ENCODE data around the gene IGSF3. TPM values are rescaled to one million over a fixed set of nuclear protein-coding genes. Genes with fewer than 3 reads are reported as not detected.

Gene IGSF3
- total RNA-seq, 1 experiment from 2014 or later = 32.4 TPM

GRCh38 chr1:116554924-116555323, 112.6 kb downstream of the IGSF3 start:
- TF ChIP-seq IRF2 (CRISPR knock-in tag; IDR thresholded peaks at IDR 0.05; ENCODE audit: borderline replicate concordance, low read depth) (no peak), RORB (CRISPR knock-in tag; IDR thresholded peaks at IDR 0.05) (no peak), NFYB (CRISPR knock-in tag; conservative IDR thresholded peaks at IDR 0.05; ENCODE audit: low read depth) (no peak), ESRRA (CRISPR knock-in tag; IDR thresholded peaks at IDR 0.05; ENCODE audit: borderline replicate concordance) (no peak), ZNF263 (CRISPR knock-in tag; IDR thresholded peaks at IDR 0.05; ENCODE audit: low read depth) (no peak), HMGXB4 (CRISPR knock-in tag; IDR thresholded peaks at IDR 0.05) (no peak), ZNF121 (CRISPR knock-in tag; IDR thresholded peaks at IDR 0.05) (no peak), NR1H2 (CRISPR knock-in tag; IDR thresholded peaks at IDR 0.05) (no peak), CREM (CRISPR knock-in tag; IDR thresholded peaks at IDR 0.05) (no peak), ZNF425 (CRISPR knock-in tag; conservative IDR thresholded peaks at IDR 0.05) (no peak), CDX4 (CRISPR knock-in tag; IDR thresholded peaks at IDR 0.05; ENCODE audit: borderline replicate concordance) (no peak), HMGA2 (CRISPR knock-in tag; IDR thresholded peaks at IDR 0.05) (no peak), FOXJ3 (CRISPR knock-in tag; IDR thresholded peaks at IDR 0.05; ENCODE audit: borderline replicate concordance) (no peak), ZNF396 (CRISPR knock-in tag; IDR thresholded peaks at IDR 0.05; ENCODE audit: borderline replicate concordance) (no peak), KAT7 (CRISPR knock-in tag; IDR thresholded peaks at IDR 0.05; ENCODE audit: borderline replicate concordance) (no peak)
- TF ChIP-seq, protein P1, sequence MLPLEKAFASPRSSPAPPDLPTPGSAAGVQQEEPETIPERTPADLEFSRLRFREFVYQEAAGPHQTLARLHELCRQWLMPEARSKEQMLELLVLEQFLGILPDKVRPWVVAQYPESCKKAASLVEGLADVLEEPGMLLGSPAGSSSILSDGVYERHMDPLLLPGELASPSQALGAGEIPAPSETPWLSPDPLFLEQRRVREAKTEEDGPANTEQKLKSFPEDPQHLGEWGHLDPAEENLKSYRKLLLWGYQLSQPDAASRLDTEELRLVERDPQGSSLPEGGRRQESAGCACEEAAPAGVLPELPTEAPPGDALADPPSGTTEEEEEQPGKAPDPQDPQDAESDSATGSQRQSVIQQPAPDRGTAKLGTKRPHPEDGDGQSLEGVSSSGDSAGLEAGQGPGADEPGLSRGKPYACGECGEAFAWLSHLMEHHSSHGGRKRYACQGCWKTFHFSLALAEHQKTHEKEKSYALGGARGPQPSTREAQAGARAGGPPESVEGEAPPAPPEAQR (CRISPR knock-in tag; IDR thresholded peaks at IDR 0.05) = no peak
- Mint-ChIP-seq H3K27me3 (ENCODE audit: low read depth) (peaks cover 2% of the 10 kb centered on the region; the same call in 1 of the 2 replicates), H3K4me1 (peaks cover 11% of the 10 kb centered on the region), H3K9me3 (no peaks in the 10 kb centered on the region), H3K4me3 (no peak overlapping the region), H3K27ac (no peak overlapping the region), H3K36me3 (no peaks in the 10 kb centered on the region)
- no peak for DNase-seq (ENCODE audit: low spot score)
- ATAC-seq = no peak
- CTCF ChIA-PET = no interaction called here
- POLR2A ChIA-PET = no interaction called here

DNA sequence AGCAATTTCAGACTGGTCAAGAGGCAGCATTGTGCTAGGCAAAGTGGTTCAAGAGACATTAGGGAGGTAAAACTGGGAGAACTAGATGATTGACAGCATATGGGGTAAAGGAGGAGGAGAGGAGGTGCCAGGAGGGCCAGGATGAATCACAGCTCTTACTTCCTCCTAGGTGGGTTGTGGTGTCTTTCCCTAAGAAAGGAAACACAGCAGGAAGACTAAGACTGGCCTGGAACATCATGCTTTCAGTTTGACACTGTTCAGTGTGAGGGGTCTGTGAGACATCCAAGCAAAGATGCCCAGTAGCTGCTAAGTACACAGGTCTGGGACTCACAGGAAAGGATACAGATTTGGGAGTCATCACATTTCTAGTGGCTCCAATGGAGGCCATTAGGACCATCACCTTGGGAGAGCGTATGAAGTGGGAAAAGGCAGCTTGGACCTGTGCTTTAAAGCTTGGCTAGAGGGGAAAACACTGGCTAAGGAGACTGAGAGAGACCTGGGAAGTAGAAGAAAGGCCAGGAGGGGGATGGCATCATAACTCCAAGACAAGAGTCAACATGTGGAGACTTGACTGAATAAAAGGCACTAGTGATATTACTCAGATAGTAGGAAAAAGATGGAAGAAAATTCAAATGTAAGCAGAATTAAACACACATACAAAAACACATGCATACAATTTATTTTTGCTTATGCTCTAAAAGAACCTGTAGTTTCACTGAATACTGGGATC, 114.0 kb downstream of the IGSF3 start:
- Mint-ChIP-seq H3K27ac (no peak overlapping the region), H3K4me3 (no peak overlapping the region), H3K4me1 (peaks cover 11% of the 10 kb centered on the region), H3K27me3 (ENCODE audit: low read depth) (peaks cover 2% of the 10 kb centered on the region), H3K9me3 (no peaks in the 10 kb centered on the region), H3K36me3 (no peaks in the 10 kb centered on the region)
- POLR2A ChIA-PET = no interaction called here
- DNase-seq (ENCODE audit: low spot score) (no peak), ATAC-seq (peak; percentile 83)
- CTCF ChIA-PET = interaction anchor here (0.8 to 1.3 kb wide), 2 partner anchors 43 to 414 kb away, joined by 3 read pairs; no protein-coding TSS in a partner anchor
- TF ChIP-seq ZNF121 (CRISPR knock-in tag; IDR thresholded peaks at IDR 0.05) = 0 out of 2 replicates have a peak, but pooled peaks have one; percentile 3
- TF ChIP-seq ZNF232 (CRISPR knock-in tag; IDR thresholded peaks at IDR 0.05) = no peak

Measured in WTC11 (cell line).